K562 (cell line): Measurements from ENCODE around the gene OR2V1. TPM values are rescaled to one million over a fixed set of nuclear protein-coding genes. Genes with fewer than 3 reads are reported as not detected.

ENCODE experiments used
- BACH1 ChIP-seq: fragments of 200-800 bp; sonication (Bioruptor generic); IDR thresholded peaks from 2 replicates; pipeline ENCODE4 v1.6.1; 2016; ENCODE audit warnings: missing genetic modification characterization, missing compliant biosample characterization
- GTF2F1 ChIP-seq: IDR thresholded peaks from 2 replicates; pipeline ENCODE4 v1.6.1; 2011; ENCODE audit warnings: low read depth, low read length, improper control_type of control experiment
- HBP1 ChIP-seq: fragments of 450-650 bp; formaldehyde crosslinking; IDR thresholded peaks from 2 replicates; pipeline ENCODE4 v1.4.0; 2022; ENCODE audit warnings: missing genetic modification characterization
- NR2C1 ChIP-seq, 2 experiments: fragments of 450-650 bp; IDR thresholded peaks; 2 replicates each; pipeline ENCODE4 v1.6.1; 2017; ENCODE audit warnings: mild to moderate bottlenecking in 2 of 2, antibody characterized with exemption in 1 of 2, inconsistent platforms in 1 of 2, missing compliant biosample characterization in 1 of 2, missing genetic modification characterization in 1 of 2
- SNRNP70 ChIP-seq: fragments of 200-400 bp; formaldehyde crosslinking; optimal IDR thresholded peaks from 2 replicates; pipeline ENCODE3; 2017; ENCODE audit warnings: low read depth, low read length
- USF1 ChIP-seq: sonication (generic); formaldehyde crosslinking; IDR thresholded peaks from 2 replicates; pipeline ENCODE4 v1.9.0; 2022; ENCODE audit warnings: mild to moderate bottlenecking, missing genetic modification reagents
- polyA plus RNA-seq, 8 experiments: library from polyadenylated mRNA; depleted of rRNA in 4 of 8; stranded (reverse) in 5 of 8; unstranded in 3 of 8; fragments of >200 nt; fragmentation: Nextera tagmentation in 2 of 8; fragmentation: Illumina TruSeq in 1 of 8; extraction: Ambion mirVana in 2 of 8; extraction: Trizol in 1 of 8; gene quantifications; 2 replicates each; pipeline versions ENCODE4 v1.2.1 to v1.2.3, GENCODE V29; 2011 to 2014; ENCODE audit warnings: inconsistent platforms in 1 of 8, missing spikeins in 1 of 8
- total RNA-seq, 7 experiments: library from RNA; depleted of rRNA in 6 of 7; stranded (reverse); fragments of >200 nt in 6 of 7; fragmentation: Illumina TruSeq in 2 of 7; extraction: Trizol in 2 of 7; gene quantifications; 2 replicates each; pipeline versions ENCODE4 v1.2.1 to v1.2.3, GENCODE V29; 2011 to 2021; ENCODE audit warnings: low replicate concordance in 1 of 7
- TF ChIP-seq, protein P1 (sequence below), 2 experiments: fragments of 450-650 bp; formaldehyde crosslinking in 1 of 2; IDR thresholded peaks; 2 replicates each; pipeline versions ENCODE4 v1.4.0 to v1.6.1; 2014 to 2020; ENCODE audit warnings: mild to moderate bottlenecking in 2 of 2, borderline replicate concordance in 1 of 2, low read depth in 1 of 2

Gene OR2V1
- total and polyA plus RNA-seq, 9 of the 15 experiments (the other 6 are each of a cell fraction or from before 2014, with no cell fraction given): 0.04 to 0.28 (median 0.15) TPM; not detected in 5

GRCh38 chr5:181149806-181150733 lies 19.1 kb upstream of the OR2V1 start (continued):
- no peak for TF ChIP-seq SNRNP70
- no peak for TF ChIP-seq GTF2F1
- no peak for TF ChIP-seq NR2C1 (IDR thresholded peaks at IDR 0.05)
- TF ChIP-seq NR2C1 (tag; IDR thresholded peaks at IDR 0.05): no peak
- TF ChIP-seq BACH1 (tag): no peak
- TF ChIP-seq USF1 (CRISPR knock-in tag): no peak
- no peak for TF ChIP-seq HBP1 (CRISPR knock-in tag)
- TF ChIP-seq, protein P1, sequence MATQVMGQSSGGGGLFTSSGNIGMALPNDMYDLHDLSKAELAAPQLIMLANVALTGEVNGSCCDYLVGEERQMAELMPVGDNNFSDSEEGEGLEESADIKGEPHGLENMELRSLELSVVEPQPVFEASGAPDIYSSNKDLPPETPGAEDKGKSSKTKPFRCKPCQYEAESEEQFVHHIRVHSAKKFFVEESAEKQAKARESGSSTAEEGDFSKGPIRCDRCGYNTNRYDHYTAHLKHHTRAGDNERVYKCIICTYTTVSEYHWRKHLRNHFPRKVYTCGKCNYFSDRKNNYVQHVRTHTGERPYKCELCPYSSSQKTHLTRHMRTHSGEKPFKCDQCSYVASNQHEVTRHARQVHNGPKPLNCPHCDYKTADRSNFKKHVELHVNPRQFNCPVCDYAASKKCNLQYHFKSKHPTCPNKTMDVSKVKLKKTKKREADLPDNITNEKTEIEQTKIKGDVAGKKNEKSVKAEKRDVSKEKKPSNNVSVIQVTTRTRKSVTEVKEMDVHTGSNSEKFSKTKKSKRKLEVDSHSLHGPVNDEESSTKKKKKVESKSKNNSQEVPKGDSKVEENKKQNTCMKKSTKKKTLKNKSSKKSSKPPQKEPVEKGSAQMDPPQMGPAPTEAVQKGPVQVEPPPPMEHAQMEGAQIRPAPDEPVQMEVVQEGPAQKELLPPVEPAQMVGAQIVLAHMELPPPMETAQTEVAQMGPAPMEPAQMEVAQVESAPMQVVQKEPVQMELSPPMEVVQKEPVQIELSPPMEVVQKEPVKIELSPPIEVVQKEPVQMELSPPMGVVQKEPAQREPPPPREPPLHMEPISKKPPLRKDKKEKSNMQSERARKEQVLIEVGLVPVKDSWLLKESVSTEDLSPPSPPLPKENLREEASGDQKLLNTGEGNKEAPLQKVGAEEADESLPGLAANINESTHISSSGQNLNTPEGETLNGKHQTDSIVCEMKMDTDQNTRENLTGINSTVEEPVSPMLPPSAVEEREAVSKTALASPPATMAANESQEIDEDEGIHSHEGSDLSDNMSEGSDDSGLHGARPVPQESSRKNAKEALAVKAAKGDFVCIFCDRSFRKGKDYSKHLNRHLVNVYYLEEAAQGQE (IDR thresholded peaks at IDR 0.05; ENCODE audit: borderline replicate concordance): no peak
- TF ChIP-seq, protein P1 (CRISPR knock-in tag; IDR thresholded peaks at IDR 0.05; ENCODE audit: low read depth): no peak
